HS-5 (cell line): ENCODE measurements around the gene BANP.

ENCODE experiments used
- DNase-seq: peaks from one replicate; pipeline ENCODE4 v3.0.0-alpha.2; 2012; ENCODE audit warnings: low read depth

Gene BANP

GRCh38 chr16:87951552-87952538 lies 611 bp downstream of the BANP start:
- no peak for DNase-seq

DNA sequence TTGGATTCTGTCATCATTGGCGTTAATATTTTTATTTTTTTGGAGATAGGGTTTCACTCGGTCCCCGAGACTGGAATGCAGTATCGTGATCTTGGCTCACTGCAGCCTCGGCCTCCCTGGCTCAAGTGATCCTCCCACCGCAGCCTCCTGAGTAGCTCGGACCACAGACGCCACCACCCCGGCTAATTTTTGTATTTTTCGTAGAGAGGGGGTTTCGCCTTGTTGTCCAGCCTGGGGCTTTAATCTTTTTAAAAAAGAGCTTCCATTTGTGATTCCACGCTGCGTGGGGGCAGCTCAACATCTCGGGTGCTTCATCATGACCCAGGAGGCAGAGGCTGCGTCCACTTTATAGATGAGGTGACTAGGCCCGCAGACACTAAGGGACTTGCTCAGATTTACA lies 1.5 kb downstream of the BANP start:
- DNase-seq, result no peak

GRCh38 chr16:87953308-87954215 lies 2.3 kb downstream of the BANP start:
- no peak for DNase-seq

DNA sequence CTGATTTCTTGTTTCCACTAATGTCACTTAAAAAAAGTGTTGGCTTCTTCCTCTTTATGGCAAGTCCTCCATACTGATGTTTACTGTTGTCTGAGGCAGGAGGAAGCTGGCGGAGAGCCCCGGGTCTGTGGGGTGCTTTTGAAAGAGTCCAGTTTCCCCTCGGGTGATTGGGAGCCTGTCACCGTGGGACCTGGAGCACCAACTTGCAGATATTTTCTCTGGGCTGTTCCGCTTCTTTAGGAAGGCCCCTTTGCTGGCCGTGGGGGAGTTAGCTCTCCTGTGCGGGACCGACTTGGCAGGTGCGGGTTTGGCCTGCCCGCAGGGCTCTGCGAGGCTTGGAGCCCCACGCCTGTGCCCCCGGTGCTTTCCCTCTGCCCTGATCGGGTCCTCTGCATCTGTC lies 3.1 kb downstream of the BANP start:
- no peak for DNase-seq

- DNase-seq, result no peak
These were observed 3.6 kb downstream of the BANP start for GRCh38 chr16:87954826-87955225.

- no peak for DNase-seq
These were observed 4.3 kb downstream of the BANP start for GRCh38 chr16:87955302-87956097.

GRCh38 chr16:87956098-87956364 lies 4.8 kb downstream of the BANP start:
- no peak for DNase-seq

DNA sequence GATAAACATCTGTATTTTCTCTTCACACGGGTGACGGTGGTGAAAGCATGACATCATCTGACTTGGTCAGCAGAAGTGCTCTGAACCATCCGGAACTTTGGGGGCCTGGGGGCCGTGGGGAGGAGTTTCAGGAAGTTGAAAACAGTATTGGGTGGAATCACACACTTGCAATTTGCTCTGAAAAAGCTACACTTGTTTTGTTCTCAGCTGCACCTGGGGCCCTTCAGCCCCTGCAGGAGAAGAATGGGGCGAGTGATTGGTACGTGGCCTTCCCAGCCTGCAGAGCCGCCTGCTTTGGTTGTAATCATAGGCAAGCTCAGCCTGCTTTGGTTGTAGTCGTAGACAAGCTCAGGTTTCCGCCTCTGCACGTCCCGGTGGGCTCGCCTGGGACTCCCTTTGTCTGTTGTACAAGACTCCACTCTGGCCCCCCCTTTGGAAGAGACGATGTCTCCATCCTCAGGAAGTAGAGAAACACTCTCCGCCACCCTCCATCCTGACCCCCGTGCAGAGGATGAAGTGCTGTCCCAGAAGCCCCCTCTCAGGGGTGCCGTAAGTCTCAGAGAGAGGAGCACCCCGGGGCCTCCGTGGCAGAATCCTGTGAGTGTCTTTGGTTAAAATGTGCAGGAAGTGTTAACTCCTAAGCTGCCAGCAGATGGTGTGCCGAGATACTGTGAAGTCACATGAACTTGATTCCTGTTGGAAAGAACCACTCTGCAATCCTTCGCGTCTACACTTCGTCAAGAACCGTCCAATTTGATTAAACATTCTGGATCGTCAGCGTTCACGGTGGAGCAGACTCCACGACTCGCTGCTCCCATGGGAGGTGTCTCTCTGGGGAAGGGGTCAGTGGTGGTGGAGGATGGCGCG lies 5.4 kb downstream of the BANP start:
- DNase-seq, result no peak

DNA sequence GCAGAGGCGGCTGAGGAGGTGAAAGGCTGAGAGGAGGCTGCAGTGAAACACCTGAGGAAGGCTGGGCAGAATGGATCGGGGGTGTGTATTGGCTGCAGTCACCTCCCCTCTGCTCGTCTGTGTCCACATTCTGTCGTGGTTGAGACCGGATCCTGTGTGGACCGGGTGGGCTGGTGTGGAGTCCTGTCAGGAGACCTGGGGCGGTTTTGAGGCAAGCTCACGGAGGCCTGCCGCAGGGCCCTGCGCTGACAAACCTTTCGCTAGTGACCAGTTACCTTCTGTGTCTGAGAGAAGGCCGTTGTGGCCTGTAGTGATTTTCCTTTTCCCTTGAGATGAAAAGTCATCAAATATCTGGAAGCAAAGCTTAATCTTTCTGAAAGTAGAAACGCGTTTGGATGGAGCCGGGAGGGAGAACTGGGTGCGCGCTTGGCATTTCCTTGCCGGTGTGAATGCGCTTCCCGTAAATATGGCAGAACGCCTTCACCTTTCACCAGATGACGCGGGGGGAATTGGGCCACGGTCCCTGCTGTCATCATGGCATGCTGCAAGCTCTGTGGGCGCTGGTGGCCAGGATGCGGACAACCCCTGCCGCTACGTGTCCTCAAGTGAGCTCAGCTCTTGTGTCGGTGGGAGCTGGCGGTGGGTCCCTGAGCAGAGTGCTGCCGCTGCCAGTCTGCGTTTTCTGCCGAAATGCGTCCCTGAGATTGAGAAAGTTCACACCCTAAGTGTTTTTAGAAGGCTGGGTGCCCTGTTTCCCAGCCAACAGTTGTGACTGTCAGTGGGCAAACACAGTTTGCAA lies 6.3 kb downstream of the BANP start:
- DNase-seq, result no peak

GRCh38 chr16:87958632-87959031 lies 7.4 kb downstream of the BANP start:
- DNase-seq, result no peak

DNA sequence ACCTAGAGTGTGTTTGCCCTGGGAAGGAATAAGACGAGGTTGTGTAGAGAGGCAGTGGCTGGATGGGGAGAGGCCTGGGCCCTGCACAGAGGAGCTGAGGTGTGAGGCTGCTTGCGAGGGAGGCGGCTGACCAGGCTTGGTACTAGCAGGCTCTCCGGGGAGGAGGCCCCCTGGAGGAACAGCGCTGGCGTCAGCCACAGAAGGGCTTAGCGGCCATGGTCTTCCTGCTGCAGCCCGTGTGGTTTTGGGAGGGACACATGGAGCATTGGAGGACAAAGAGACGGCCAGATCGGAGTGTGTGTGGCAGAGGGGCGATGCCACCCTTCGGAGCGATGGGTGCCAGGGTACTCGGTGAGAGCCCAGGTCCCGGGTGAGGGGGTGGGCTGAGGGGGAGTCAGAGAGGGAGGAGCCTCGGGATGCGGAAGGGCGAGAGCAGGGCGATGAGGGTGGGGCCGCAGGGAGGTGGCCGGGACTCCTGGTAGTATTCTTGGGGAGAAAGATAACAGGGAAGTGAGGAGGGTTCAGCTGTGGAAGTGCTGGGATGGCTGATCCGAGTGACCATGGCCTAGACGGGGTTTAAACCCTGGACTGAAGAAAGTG lies 8.3 kb downstream of the BANP start:
- no peak for DNase-seq

- DNase-seq, result no peak
These were observed 9.1 kb downstream of the BANP start for GRCh38 chr16:87960296-87960695.

DNA sequence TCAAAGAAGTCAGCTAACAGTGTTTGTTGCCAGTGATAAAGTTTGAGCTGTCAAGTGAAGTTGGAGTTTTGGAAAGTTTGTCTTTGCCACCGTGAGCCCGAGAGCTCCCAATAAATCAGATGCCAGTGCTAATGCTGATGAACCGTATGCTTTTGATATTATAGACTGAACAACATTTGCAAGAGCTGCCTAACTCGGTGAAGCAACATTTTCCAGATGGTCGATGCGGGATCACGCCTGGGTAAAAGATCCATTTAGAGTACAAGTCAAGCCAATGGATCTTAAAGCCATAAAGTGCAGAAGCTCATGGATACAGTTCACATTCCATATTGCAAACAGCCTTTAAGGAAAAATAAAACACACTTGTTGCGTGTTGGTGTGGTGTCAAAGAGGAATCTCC lies 9.6 kb downstream of the BANP start:
- no peak for DNase-seq

- no peak for DNase-seq
These were observed 10.4 kb downstream of the BANP start for GRCh38 chr16:87961623-87962022.

GRCh38 chr16:87963400-87963799 lies 12.2 kb downstream of the BANP start:
- peak; percentile 65 for DNase-seq

- no peak for DNase-seq
These were observed 12.9 kb downstream of the BANP start for GRCh38 chr16:87964049-87964659.

GRCh38 chr16:87965417-87965816 lies 14.2 kb downstream of the BANP start:
- DNase-seq, result no peak

DNA sequence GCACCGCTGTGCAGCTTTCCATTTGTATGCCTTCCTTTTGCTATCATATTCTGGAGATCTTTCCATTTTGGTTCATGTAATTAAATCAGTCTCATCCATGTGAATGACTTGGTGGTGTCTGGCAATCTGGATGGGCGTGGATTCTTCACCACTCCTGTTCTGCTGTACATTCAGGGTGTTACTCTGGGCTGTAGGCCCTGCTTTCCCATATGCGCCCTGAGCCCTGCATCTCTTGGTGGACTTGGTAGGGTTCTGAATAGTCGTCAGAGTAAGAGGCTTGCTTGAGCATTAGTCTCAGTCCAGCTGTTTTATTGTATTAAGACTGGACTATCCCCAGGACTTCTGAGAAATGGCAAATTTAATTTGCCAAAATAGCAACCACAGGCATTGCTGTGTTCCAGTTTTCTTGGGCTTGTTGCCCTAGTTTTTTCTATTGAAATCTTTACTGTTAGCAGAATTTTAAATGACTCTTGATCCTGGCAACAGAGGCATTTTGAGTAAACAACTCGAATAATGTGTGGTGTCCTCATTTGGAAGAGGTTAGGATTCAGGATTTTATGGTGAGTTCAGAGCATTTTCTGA lies 14.9 kb downstream of the BANP start:
- no peak for DNase-seq

DNA sequence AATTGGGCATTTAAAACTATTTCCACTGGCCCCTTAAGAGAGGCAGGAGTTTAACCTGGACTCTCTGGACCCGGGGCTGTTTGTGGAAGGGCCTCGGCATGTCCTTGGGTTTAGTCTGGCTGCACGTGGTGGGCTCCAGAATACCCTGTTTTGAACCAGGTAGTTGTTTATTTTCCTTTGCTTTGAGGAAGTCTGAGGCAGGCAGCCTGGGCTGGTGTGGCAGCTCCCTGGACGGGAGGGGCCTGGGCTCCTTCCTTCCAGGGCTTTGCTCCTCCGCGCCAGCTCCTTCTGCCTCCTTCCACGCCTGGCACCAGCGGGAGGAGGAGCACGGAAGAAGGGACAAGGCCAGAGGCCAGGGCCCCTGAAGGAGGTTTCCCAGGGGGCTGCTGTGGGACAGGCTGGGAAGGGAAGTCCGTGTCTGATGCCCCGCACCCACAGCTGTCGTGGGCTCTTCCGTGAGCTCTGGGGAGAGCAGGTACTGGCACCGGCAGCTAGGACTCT lies 15.5 kb downstream of the BANP start:
- no peak for DNase-seq
